HG03460 (cell line): ENCODE results near the gene CAND2.
"Not testable (repeated sequence)": the region's sequence is repeated elsewhere in the genome, so short reads cannot be mapped to it uniquely, and the experiment has no call there.

Experiments
- ATAC-seq: cut with Tn5 transposase; IDR thresholded peaks from one replicate; pipeline ENCODE4 v1.9.1; 2021; ENCODE audit not compliant: unreplicated experiment

Gene CAND2

GRCh38 chr3:12854565-12854964, 58.1 kb downstream of the CAND2 start:
- ATAC-seq = no peak

DNA sequence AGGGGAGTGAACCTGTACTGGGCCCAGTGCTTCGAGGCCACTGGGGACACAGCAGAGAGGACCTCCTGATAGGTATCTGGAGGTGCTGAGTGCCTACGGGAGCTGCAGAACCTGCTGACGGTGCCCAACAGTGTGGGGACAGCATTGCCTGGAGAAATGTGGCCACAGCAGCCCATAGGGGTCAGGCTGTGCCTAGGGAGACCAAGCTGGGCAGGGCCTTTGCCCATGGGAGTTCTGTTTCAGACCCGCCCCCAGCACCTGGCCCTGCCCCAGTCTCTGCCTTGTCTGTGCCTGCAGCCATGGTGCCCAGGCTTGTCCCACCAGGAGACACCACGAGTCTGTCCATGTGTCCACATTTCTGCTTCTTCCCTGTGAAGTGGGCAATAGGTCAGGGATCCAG, 60.1 kb downstream of the CAND2 start:
- ATAC-seq = no peak

- ATAC-seq = no peak
These were observed 63.4 kb downstream of the CAND2 start for GRCh38 chr3:12859840-12860239.

DNA sequence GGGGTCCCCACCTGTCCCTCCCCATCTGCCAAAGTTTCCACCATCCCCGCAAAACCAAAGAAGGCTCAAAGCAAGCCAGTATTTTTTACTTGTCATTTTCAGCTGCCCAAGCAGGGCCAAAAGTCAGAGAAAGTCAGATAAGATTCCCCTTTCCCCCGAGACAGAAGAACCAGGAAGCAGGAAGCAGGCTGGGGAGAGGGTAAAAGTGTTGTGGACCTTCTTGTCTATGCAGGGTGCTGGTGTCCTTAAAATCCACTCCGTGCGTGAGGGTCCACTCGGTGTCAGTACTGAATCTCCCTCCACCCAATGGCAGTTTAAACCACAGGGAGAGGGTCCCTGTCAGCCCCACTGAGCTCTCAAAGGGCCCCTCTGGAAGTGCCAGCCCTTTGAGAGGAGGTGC, 65.1 kb downstream of the CAND2 start:
- ATAC-seq = no peak

DNA sequence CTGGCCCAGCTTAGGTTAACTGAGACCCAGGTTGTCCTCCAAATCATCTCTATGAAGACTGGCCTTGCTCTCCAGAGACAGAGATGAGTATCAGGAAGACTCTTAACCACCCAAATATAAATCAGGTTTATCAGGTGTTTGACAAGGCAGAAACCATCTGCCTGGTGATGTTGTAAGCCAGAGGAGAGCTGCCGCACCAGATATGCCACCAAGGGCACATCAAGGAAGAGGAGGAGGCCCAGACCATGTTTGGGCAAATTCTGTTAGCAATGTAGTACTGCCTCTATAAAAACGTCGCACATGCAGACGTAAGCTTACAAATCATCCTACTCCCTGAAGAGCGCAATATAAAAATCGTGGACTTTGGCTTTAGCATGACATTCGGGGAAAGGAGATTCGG, 65.9 kb downstream of the CAND2 start:
- no peak for ATAC-seq

DNA sequence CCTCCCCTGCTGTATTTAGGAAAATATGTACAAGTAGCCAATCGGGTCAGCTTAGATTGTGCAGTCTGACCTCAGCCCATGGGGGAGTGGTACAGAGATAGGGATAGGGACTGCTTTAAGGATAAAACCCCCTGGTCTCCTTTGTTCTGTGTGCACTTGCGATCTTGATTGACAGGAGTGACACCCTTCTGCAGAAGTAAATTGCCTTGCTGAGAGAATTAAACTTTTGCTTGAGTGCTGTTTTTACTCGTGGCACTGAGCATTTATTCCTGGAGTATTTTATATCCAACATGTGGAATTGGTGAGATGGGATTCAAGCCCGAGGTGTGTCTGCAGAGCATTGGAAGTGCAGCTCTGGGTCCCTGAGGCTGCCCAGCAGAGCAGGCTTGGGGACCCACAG, 68.8 kb downstream of the CAND2 start:
- no peak for ATAC-seq

DNA sequence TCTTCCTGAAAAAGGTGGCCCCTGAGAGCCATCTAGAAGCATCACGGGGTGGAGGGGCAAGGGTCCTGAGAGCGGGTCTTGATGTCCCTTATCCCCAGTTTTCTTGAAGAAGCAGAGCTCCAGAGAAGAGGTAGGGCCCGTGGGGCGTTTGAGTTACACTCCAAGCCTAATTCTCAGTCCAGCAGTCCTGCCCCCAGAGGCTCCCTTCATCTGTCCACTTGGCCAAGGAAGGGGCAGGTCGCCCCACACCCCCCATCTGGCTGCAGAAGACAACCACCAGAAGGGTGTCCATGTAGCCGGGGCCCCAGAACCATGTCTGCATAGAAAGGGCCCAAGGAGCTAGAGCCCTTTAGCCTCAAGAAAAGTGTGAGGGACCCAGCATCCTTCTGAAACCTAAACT, 70.4 kb downstream of the CAND2 start:
- no peak for ATAC-seq

- ATAC-seq = no peak
These were observed 71.9 kb downstream of the CAND2 start for GRCh38 chr3:12868039-12869034.

DNA sequence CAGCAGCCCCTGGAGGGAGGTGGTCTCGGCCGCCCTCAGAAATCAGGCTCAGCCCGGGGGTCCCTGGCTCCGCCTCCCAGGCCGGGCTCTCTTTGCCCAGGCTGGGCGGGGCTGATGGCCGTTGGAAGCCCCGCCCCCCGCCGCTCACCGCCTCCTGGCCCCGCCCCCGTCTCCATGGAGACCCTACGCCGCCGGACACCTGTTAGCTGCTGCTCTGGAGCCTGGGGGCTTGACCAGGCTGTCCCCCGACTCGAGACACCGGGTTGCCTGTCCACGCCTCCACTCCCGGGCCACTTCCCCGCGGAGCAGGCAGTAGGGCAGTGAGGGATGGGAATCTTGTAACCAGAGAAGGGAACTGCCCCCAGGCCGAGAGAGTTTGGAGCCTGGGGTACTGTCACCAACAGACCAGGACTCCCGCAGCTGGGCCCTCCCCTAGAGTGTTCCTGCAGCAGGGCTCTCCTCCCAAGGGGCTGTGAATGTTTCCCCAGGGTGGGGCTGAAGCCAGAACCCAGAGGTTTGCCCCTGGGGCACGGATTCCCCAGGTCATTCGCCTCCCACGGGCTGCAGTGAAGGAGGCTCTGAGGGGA, 72.6 kb downstream of the CAND2 start:
- no peak for ATAC-seq

GRCh38 chr3:12870942-12871341, 74.5 kb downstream of the CAND2 start:
- ATAC-seq = no peak

GRCh38 chr3:12871404-12871983, 75.0 kb downstream of the CAND2 start:
- no peak for ATAC-seq

DNA sequence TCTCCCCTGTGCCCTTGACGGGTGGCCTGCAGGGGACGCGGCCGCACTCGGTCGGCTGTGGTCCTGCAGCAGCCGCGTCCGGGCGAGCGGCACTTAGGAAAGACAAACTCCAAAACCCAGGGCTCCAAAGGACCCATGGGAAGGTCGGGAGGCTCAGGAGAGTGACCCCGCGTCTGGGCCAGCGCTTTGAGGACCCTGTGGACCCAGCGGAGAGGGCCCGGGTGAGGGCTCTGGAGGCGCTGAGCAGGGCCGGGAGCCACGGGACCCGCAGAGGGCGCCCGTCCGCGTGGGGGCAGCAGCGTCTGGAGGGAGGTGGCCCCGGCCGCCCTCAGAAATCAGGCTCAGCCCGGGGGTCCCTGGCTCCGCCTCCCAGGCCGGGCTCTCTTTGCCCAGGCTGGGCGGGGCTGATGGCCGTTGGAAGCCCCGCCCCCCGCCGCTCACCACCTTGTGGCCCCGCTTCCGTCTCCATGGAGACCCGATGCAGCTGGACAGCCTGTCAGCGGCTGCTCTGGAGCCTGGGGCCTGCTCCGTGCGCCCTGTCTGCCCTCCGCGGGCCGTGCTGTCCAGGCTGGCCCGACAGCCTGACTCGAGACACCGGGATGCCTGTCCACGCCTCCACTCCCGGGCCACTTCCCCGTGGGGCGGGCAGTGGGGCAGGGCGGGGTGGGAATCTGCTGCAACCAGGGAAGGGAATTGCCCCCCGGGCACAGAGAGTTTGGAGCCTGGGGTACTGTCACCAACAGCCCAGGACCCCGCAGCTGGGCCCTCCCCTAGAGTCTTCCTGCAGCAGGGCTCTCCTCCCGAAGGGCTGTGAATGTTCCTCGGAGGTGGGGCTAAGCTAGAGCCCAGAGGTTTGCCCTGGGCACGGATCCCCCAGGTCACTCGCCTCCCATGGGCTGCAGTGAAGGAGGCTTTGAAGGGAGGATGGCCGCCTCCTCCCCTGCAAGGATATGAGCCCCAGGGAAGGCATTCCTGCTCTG, 79.7 kb downstream of the CAND2 start:
- ATAC-seq = no peak

DNA sequence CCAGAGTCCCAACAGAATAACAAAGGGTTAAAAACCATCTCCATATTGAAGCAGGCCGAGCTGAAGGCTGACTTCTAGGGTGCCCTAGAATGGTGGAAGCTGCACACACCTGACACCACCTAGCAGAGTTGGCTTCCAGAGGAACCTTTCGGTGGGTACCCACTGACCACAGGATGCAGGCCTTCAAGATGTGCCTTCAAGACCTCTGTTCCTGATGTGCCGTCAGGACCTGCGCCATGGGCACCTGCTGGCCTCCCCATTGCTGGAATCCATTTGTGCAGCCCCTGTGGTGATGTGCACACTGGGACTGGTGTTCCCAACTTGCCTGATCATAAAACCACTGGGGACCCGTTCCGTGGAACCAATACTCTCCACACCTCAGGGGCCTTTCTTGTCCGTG, 80.6 kb downstream of the CAND2 start:
- no peak for ATAC-seq

DNA sequence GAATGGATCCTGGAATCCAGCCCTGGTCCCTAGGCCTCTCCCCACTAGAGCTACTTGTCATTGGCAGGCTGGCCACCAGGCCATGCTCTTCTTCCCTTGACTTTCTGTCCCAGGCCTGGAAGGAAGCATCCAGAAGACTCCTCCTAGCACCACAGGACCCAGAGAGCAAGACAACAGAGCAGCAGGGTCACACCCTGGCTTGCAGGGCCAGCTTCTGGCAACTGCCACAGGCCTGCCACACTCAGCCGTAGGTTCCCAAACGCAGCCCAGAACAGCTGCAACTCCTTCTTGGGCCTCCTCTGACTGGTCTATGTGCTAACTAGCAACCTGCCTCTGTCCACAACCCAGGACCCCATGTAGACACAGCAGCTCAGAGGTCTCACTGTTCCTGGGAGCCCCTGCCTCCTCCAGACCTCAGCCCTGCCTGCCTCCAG, 81.7 kb downstream of the CAND2 start:
- no peak for ATAC-seq

- ATAC-seq = not testable (repeated sequence)
These were observed 82.3 kb downstream of the CAND2 start for GRCh38 chr3:12878758-12879157.

DNA sequence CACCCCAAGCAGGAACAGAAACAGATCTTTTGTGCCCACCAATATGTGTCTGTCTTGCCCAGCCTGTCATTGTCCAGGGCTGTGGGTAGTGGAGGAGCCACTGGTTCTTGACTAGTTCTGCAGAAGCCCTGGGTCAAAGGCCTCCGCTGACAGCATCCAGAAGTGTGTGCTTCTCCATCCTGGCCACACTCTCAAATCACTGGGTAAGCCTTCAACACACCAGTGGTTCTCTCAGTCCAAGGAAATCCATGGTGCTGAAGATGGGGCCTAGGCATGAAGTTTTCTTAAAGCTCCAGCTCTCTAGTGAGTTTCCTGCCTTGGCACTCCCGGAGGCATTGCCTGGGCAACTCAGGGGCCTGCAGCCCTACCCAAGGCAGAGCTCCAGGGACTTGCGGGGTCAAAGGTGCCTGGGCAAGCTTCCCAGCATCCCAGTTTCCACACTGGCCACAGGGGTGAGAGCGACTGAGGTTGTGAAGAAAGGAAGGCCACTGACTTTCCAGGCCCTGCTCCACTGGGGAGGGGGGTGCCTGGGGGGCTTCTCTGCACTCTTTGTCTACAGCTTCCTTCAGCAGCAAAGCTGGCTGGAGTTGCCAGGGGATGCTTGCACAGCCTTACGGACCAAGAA, 82.8 kb downstream of the CAND2 start:
- no peak for ATAC-seq

- ATAC-seq = peak; percentile 45
These were observed 85.4 kb downstream of the CAND2 start for GRCh38 chr3:12881858-12882257.

DNA sequence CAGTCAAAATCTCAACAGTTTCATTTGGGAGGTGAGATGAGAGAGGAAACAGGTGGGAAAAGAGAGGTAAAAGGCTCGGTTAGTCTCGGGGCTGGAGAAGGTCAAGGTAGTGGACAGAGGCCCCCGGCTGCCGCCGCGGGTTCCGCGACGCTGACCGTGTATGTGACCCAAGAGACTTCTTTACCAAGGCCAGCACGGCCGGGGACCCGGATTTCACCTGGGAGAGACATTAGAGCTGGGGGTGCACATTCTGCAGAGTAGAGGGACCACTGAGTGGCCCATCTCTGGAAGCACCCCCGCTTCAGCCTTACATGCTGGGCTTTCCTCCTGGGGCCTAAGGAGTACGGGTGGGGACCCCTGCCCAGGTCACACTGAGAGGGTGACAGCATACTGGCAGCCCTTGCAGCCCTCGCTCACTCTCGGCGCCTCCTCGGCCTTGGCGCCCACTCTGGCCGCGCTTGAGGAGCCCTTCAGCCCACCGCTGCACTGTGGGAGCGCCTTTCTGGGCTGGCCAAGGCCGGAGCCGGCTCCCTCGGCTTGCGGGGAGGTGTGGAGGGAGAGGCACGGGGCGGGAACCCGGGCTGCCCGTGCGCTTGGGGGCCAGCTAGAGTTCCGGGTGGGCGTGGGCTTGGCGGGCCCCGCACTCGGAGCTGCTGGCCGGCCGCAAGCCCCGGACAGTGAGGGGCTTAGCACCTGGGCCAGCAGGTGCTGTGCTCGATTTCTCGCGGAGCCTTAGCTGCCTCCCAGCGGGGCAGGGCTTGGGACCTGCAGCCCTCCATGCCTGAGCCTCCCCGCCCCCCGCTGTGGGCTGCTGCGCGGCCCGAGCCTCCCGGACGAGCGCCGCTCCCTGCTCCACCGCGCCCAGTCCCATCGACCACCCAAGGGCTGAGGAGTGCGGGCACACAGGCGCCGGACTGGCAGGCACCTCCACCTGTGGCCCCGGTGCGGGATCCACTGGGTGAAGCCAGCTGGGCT, 86.1 kb downstream of the CAND2 start:
- no peak for ATAC-seq

DNA sequence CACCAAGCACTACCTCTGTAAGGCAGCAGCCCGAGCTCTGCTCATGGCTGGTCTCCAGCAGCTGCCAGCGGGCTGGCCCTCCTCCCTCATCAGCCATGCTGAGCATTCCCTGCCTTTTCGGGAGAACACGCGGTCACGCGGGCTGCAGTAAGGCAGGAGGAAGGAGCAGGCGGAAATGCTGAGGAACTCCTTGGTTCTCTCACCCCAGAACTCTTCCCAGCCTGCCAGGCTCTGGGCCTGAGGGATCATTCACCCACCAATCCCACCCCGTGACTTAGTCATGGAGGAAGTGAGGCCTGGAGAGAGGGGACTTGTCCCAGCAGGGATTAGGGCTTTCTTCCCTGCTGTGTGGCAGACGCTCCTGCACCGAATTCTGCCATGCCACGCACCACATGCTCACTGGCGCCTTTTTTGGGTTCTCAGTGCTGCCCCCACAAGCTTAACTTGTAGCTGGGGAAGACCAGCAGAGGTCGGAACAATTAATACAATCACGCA, 87.8 kb downstream of the CAND2 start:
- ATAC-seq = no peak
